Kidney epithelial cell (primary cell): ENCODE measurements around the gene KCNH5. TPM values are rescaled to one million over a fixed set of nuclear protein-coding genes. Genes with fewer than 3 reads are reported as not detected.

Source experiments
- DNase-seq: peaks from one replicate; pipeline ENCODE4 v3.0.0-alpha.2; 2010; ENCODE audit warnings: low read depth
- H3K27me3 ChIP-seq: 2 replicates; pipeline ENCODE4 v1.6.0; 2011; ENCODE audit warnings: low read length; ENCODE audit not compliant: control insufficient read depth, insufficient read depth
- H3K36me3 ChIP-seq: 2 replicates; pipeline ENCODE4 v1.5.1; 2011; ENCODE audit warnings: low read length; ENCODE audit not compliant: control insufficient read depth, insufficient read depth
- H3K4me3 ChIP-seq: 2 replicates; pipeline ENCODE4 v1.5.1; 2011; ENCODE audit warnings: low read depth, mild to moderate bottlenecking, control low read depth, low read length
- CTCF ChIP-seq: IDR thresholded peaks from 2 replicates; pipeline ENCODE4 v1.5.1; 2011; ENCODE audit warnings: mild to moderate bottlenecking, moderate library complexity, low read length, control low read depth, inconsistent platforms; ENCODE audit not compliant: insufficient read depth, poor library complexity, severe bottlenecking
- total RNA-seq: library from RNA; depleted of rRNA; stranded (reverse); fragments of >200 nt; gene quantifications from 2 replicates; pipeline ENCODE4 v1.2.3, GENCODE V29; 2015

KCNH5 gene
- total RNA-seq, 1 donor from 2014 or later, result not detected

GRCh38 chr14:62947301-62947700, 98.0 kb downstream of the KCNH5 start:
- Histone ChIP-seq H3K36me3 (no peaks in the 10 kb centered on the region), H3K27me3 (no peaks in the 10 kb centered on the region), H3K4me3 (no peak overlapping the region)
- TF ChIP-seq CTCF, result no peak
- no peak for DNase-seq

- no peak overlapping the region for H3K4me3 ChIP-seq
- DNase-seq, result no peak
- no peak for TF ChIP-seq CTCF
- H3K36me3 ChIP-seq, result no peaks in the 10 kb centered on the region
- H3K27me3 ChIP-seq, result no peaks in the 10 kb centered on the region
Measured at GRCh38 chr14:62946221-62946620, 99.0 kb downstream of the KCNH5 start.

GRCh38 chr14:62943202-62943601, 102.1 kb downstream of the KCNH5 start:
- Histone ChIP-seq H3K4me3 (no peak overlapping the region), H3K27me3 (no peaks in the 10 kb centered on the region), H3K36me3 (no peaks in the 10 kb centered on the region)
- DNase-seq, result no peak
- TF ChIP-seq CTCF, result no peak

- Histone ChIP-seq H3K27me3 (no peaks in the 10 kb centered on the region), H3K36me3 (no peaks in the 10 kb centered on the region), H3K4me3 (no peak overlapping the region)
- DNase-seq, result no peak
- TF ChIP-seq CTCF, result no peak
Measured at GRCh38 chr14:62939970-62940369, 105.3 kb downstream of the KCNH5 start.

GRCh38 chr14:62938778-62939177, 106.5 kb downstream of the KCNH5 start:
- DNase-seq, result no peak
- no peaks in the 10 kb centered on the region for H3K27me3 ChIP-seq
- no peak overlapping the region for H3K4me3 ChIP-seq
- TF ChIP-seq CTCF, result no peak
- no peaks in the 10 kb centered on the region for H3K36me3 ChIP-seq

GRCh38 chr14:62934439-62934838, 110.8 kb downstream of the KCNH5 start:
- no peak for TF ChIP-seq CTCF
- Histone ChIP-seq H3K36me3 (no peaks in the 10 kb centered on the region), H3K4me3 (no peak overlapping the region), H3K27me3 (no peaks in the 10 kb centered on the region)
- no peak for DNase-seq
